ENCODE measurements around the gene AP5M1. TPM values are rescaled to one million over a fixed set of nuclear protein-coding genes. Genes with fewer than 3 reads are reported as not detected.

The AP5M1 gene
- total and polyA plus RNA-seq, 10 of the 15 experiments (the other 5 are each of a cell fraction or from before 2014, with no cell fraction given), result 23.9 to 66.0 (median 38.4) TPM

GRCh38 chr14:57268161-57269069, at the start of gene AP5M1, which contains the start of gene EXOC5 (continued):
- TF ChIP-seq POLR2AphosphoS2 (IDR thresholded peaks at IDR 0.05; ENCODE audit: low read depth, low read length) (peak; percentile 54; the same call in 1 of the 2 replicates), NRF1 (conservative IDR thresholded peaks at IDR 0.05; ENCODE audit: low read depth, low read length) (no peak), PKNOX1 (IDR thresholded peaks at IDR 0.05) (peak; percentile 70), RAD51 (IDR thresholded peaks at IDR 0.05) (0 out of 2 replicates have a peak, but pooled peaks have one; percentile 20), E4F1 (IDR thresholded peaks at IDR 0.05; ENCODE audit: borderline replicate concordance, partially characterized antibody) (peak; percentile 79), PBX3 (IDR thresholded peaks at IDR 0.05; ENCODE audit: insufficient replicate concordance, low read depth, low read length) (peak; percentile 1), BCL11A (IDR thresholded peaks at IDR 0.05; ENCODE audit: low read depth, low read length) (no peak), ATF2 (IDR thresholded peaks at IDR 0.05; ENCODE audit: low read length) (0 out of 2 replicates have a peak, but pooled peaks have one; percentile 61), RUNX3 (IDR thresholded peaks at IDR 0.05; ENCODE audit: low read length) (peak; percentile 53), ZNF622 (IDR thresholded peaks at IDR 0.05) (no peak), CREM (IDR thresholded peaks at IDR 0.05; ENCODE audit: low read depth) (peak; percentile 78; the same call in 1 of the 2 replicates), MYC (IDR thresholded peaks at IDR 0.05; ENCODE audit: insufficient read depth, insufficient read length, insufficient replicate concordance, low read length, severe bottlenecking) (peak; percentile 32), MLLT1 (IDR thresholded peaks at IDR 0.05) (0 out of 2 replicates have a peak, but pooled peaks have one; percentile 12), JUND (IDR thresholded peaks at IDR 0.05; ENCODE audit: low read depth, low read length) (no peak), BMI1 (IDR thresholded peaks at IDR 0.05; ENCODE audit: borderline replicate concordance) (no peak), TAF1 (IDR thresholded peaks at IDR 0.05; ENCODE audit: borderline replicate concordance, low read depth, low read length) (peak; percentile 87), SRF (IDR thresholded peaks at IDR 0.05; ENCODE audit: low read depth in 2 of 2, low read length in 2 of 2) (no peak), POU2F2 (IDR thresholded peaks at IDR 0.05; ENCODE audit: borderline replicate concordance, low read depth, low read length) (peak; percentile 21; the same call in 1 of the 3 replicates), IRF3 (IDR thresholded peaks at IDR 0.05) (no peak), MXI1 (IDR thresholded peaks at IDR 0.05; ENCODE audit: low read depth, low read length) (peak; percentile 52; the same call in 1 of the 2 replicates)
